HCT116 (cell line): ENCODE measurements around the gene ADAMTS19. TPM values are rescaled to one million over a fixed set of nuclear protein-coding genes. Genes with fewer than 3 reads are reported as not detected.

ENCODE experiments used
- ATAC-seq: fragments of 200-7000 bp; cut with Tn5 transposase; 2 replicates; pipeline ENCODE4 v1.9.1; 2020; ENCODE audit warnings: mild to moderate bottlenecking, moderate library complexity
- BruUV-seq: library from RNA; stranded (reverse); fragments of 400-500 nt; replicated peaks from 2 replicates; lab custom pipeline; 2021; lab: Mats Ljungman, UMichigan
- CTCF ChIA-PET: fragments of 300-600 bp; sonication (Branson Sonifier 250); formaldehyde crosslinking; loops from one replicate; lab custom pipeline; 2021; ENCODE audit warnings: antibody characterized with exemption; lab: Charles Lee
- POLR2A ChIA-PET: fragments of 300-600, 350-600 bp; sonication (Branson Sonifier 250); formaldehyde crosslinking; loops from one replicate; lab custom pipeline; 2021; ENCODE audit warnings: antibody characterized with exemption; lab: Charles Lee
- RAD21 ChIA-PET, 2 experiments: fragments of 300-600 bp; sonication (Branson Sonifier 250); formaldehyde crosslinking; loops; one replicate each; lab custom pipeline; 2023; ENCODE audit warnings: low total read pairs in 2 of 2; ENCODE audit not compliant: uncharacterized antibody in 2 of 2, unreplicated experiment in 2 of 2, low non-redundant PET in 1 of 2; lab: Charles Lee
- DNase-seq: peaks from one replicate; pipeline ENCODE4 v3.0.0-alpha.2; 2010; ENCODE audit warnings: low read depth, low spot score
- H2AFZ ChIP-seq: fragments of 200-600 bp; shearing (Covaris generic), sonication (generic); 2 replicates; pipeline ENCODE4 v1.6.1; 2017; ENCODE audit warnings: low read depth, mixed run types, mixed read lengths, antibody characterized with exemption, low read length; ENCODE audit not compliant: poor library complexity, severe bottlenecking
- H3K27ac ChIP-seq: 2 replicates; pipeline ENCODE4 v1.5.1; 2012; ENCODE audit warnings: low read depth, low read length
- H3K27me3 ChIP-seq: fragments of 200-600 bp; sonication (generic); 2 replicates; pipeline ENCODE4 v1.6.1; 2016; ENCODE audit warnings: mixed run types, low read length, mixed read lengths; ENCODE audit not compliant: insufficient read depth
- H3K36me3 ChIP-seq, 2 experiments: fragments of 200-500 bp in 1 of 2; fragments of 200-600 bp in 1 of 2; sonication (Bioruptor generic) in 1 of 2; sonication (generic) in 1 of 2; 2 replicates each; pipeline versions ENCODE4 v1.5.1 to v1.6.1; 2014 to 2016; ENCODE audit warnings: low read length in 2 of 2, inconsistent platforms in 1 of 2, mixed read lengths in 1 of 2, mixed run types in 1 of 2; ENCODE audit not compliant: insufficient read depth in 2 of 2, control insufficient read depth in 1 of 2
- H3K4me1 ChIP-seq, 2 experiments: fragments of 200-600 bp in 1 of 2; sonication (generic) in 1 of 2; 2 replicates each; pipeline versions ENCODE4 v1.5.1 to v1.6.1; 2012 to 2017; ENCODE audit warnings: low read length in 2 of 2, inconsistent platforms in 1 of 2, mild to moderate bottlenecking in 1 of 2, mixed read lengths in 1 of 2, mixed run types in 1 of 2, moderate library complexity in 1 of 2; ENCODE audit not compliant: insufficient read depth in 2 of 2, control insufficient read depth in 1 of 2
- H3K4me2 ChIP-seq: fragments of 200-600 bp; sonication (generic); 2 replicates; pipeline ENCODE4 v1.6.1; 2017; ENCODE audit warnings: mixed run types, low read length, mixed read lengths
- H3K4me3 ChIP-seq, 2 experiments: fragments of 200-600 bp in 1 of 2; sonication (generic) in 1 of 2; replicated peaks in 1 of 2; 2 replicates each; pipeline ENCODE4 v1.5.1; 2011 to 2016; ENCODE audit warnings: low read length in 2 of 2, control low read depth in 1 of 2, low read depth in 1 of 2, mild to moderate bottlenecking in 1 of 2, mixed read lengths in 1 of 2, mixed run types in 1 of 2
- H3K79me2 ChIP-seq: fragments of 200-600 bp; sonication (generic); 2 replicates; pipeline ENCODE4 v1.6.1; 2017; ENCODE audit warnings: mild to moderate bottlenecking, mixed run types, low read length, moderate library complexity, mixed read lengths; ENCODE audit not compliant: insufficient read depth
- H3K9ac ChIP-seq: fragments of 200-600 bp; sonication (generic); 2 replicates; pipeline ENCODE4 v1.6.1; 2016; ENCODE audit warnings: low read length, mixed read lengths
- H3K9me2 ChIP-seq: fragments of 200-600 bp; sonication (generic), shearing (Covaris generic); 2 replicates; pipeline ENCODE4 v1.6.1; 2017; ENCODE audit warnings: mixed run types, mild to moderate bottlenecking, moderate library complexity; ENCODE audit not compliant: insufficient read depth
- H3K9me3 ChIP-seq, 2 experiments: fragments of 200-500 bp in 1 of 2; fragments of 200-600 bp in 1 of 2; sonication (Bioruptor generic) in 1 of 2; sonication (generic) in 1 of 2; 2 replicates each; pipeline ENCODE4 v1.6.1; 2014 to 2017; ENCODE audit warnings: low read length in 2 of 2, mixed read lengths in 2 of 2, inconsistent platforms in 1 of 2, low read depth in 1 of 2, mild to moderate bottlenecking in 1 of 2, mixed run types in 1 of 2, moderate library complexity in 1 of 2; ENCODE audit not compliant: control insufficient read depth in 1 of 2, insufficient read depth in 1 of 2
- H4K20me1 ChIP-seq: fragments of 200-600 bp; sonication (generic), shearing (Covaris generic); 2 replicates; pipeline ENCODE4 v1.6.1; 2017; ENCODE audit warnings: mixed run types, mild to moderate bottlenecking, moderate library complexity; ENCODE audit not compliant: insufficient read depth
- CTCF ChIP-seq, 3 experiments: fragments of 200-600 bp in 1 of 3; sonication (generic) in 1 of 3; IDR thresholded peaks in 2 of 3; conservative IDR thresholded peaks in 1 of 3; 2 replicates each; pipeline ENCODE4 v1.5.1; 2012 to 2017; ENCODE audit warnings: low read depth in 2 of 3, low read length in 2 of 3, antibody characterized with exemption in 1 of 3, borderline replicate concordance in 1 of 3, control low read depth in 1 of 3, mild to moderate bottlenecking in 1 of 3, mixed read lengths in 1 of 3, mixed run types in 1 of 3, moderate library complexity in 1 of 3; ENCODE audit not compliant: insufficient read depth in 1 of 3
- EGR1 ChIP-seq: IDR thresholded peaks from 2 replicates; pipeline ENCODE4 v1.6.1; 2012; ENCODE audit warnings: low read depth
- EZH2 ChIP-seq: fragments of 200-600 bp; sonication (generic); IDR thresholded peaks from 2 replicates; pipeline ENCODE4 v1.6.1; 2017; ENCODE audit warnings: antibody characterized with exemption, mixed run types
- EZH2phosphoT487 ChIP-seq: fragments of 200-600 bp; IDR thresholded peaks from 2 replicates; pipeline ENCODE4 v1.6.1; 2018; ENCODE audit warnings: antibody characterized with exemption, borderline replicate concordance
- POLR2A ChIP-seq: IDR thresholded peaks from 2 replicates; pipeline ENCODE4 v1.7.0; 2011; ENCODE audit warnings: borderline replicate concordance; ENCODE audit not compliant: insufficient read depth, insufficient read length; ENCODE audit errors: extremely low read depth
- POLR2AphosphoS5 ChIP-seq: IDR thresholded peaks from 2 replicates; pipeline ENCODE4 v1.6.1; 2011; ENCODE audit warnings: mild to moderate bottlenecking, low read depth, low read length, moderate library complexity
- RAD21 ChIP-seq: IDR thresholded peaks from 2 replicates; pipeline ENCODE4 v1.6.1; 2012; ENCODE audit warnings: low read depth, mild to moderate bottlenecking
- REST ChIP-seq: IDR thresholded peaks from 2 replicates; pipeline ENCODE4 v1.6.1; 2012; ENCODE audit warnings: low read depth
- intact Hi-C: fragments of 100-400 bp; cut with micrococcal nuclease; formaldehyde crosslinking; loops from 2 replicates; pipeline ENCODE4 v1.10.0; 2022
- total RNA-seq: library from RNA; stranded (reverse); gene quantifications from one replicate; pipeline ENCODE4 v1.2.1, GENCODE V29; 2021; ENCODE audit not compliant: unreplicated experiment

ADAMTS19 gene
- total RNA-seq, 1 experiment from 2014 or later, result not detected

GRCh38 chr5:129745997-129746396, 285.9 kb downstream of the ADAMTS19 start:
- Histone ChIP-seq H4K20me1 (no peaks in the 10 kb centered on the region), H3K27ac (no peak overlapping the region), H3K9me3 (no peaks in the 10 kb centered on the region), H3K36me3 (no peaks in the 10 kb centered on the region), H3K4me1 (no peaks in the 10 kb centered on the region), H2AFZ (no peak overlapping the region), H3K9ac (no peak overlapping the region), H3K9me2 (no peaks in the 10 kb centered on the region), H3K4me2 (no peak overlapping the region), H3K27me3 (no peaks in the 10 kb centered on the region), H3K79me2 (no peaks in the 10 kb centered on the region), H3K4me3 (no peak overlapping the region)
- RAD21 ChIA-PET, result no interaction called here
- intact Hi-C loops, result no loop called here
- no TSS peak for BruUV-seq
- TF ChIP-seq RAD21 (no peak), EZH2 (no peak), REST (no peak), POLR2A (no peak), EZH2phosphoT487 (no peak), EGR1 (no peak), POLR2AphosphoS5 (no peak), CTCF (IDR thresholded peaks at IDR 0.05 in 2 of 3, conservative IDR thresholded peaks at IDR 0.05 in 1 of 3; ENCODE audit: borderline replicate concordance in 1 of 3, insufficient read depth in 1 of 3, low read depth in 2 of 3, low read length in 2 of 3) (no peak)
- ATAC-seq, result no peak
- CTCF ChIA-PET, result no interaction called here
- no peak for DNase-seq
- POLR2A ChIA-PET, result no interaction called here
